Kidney capillary endothelial cell (primary cell): ENCODE measurements around the gene MBD1.
"Not testable (repeated sequence)": the region's sequence is repeated elsewhere in the genome, so short reads cannot be mapped to it uniquely, and the experiment has no call there.

Experiments used
- DNase-seq: peaks from one replicate; pipeline ENCODE4 v3.0.0-alpha.2; 2018; ENCODE audit warnings: low spot score

Gene MBD1

GRCh38 chr18:50273203-50274043 is 7.9 kb downstream of the MBD1 start:
- DNase-seq, result no peak

GRCh38 chr18:50272568-50272967 is 8.8 kb downstream of the MBD1 start:
- DNase-seq, result no peak

DNA sequence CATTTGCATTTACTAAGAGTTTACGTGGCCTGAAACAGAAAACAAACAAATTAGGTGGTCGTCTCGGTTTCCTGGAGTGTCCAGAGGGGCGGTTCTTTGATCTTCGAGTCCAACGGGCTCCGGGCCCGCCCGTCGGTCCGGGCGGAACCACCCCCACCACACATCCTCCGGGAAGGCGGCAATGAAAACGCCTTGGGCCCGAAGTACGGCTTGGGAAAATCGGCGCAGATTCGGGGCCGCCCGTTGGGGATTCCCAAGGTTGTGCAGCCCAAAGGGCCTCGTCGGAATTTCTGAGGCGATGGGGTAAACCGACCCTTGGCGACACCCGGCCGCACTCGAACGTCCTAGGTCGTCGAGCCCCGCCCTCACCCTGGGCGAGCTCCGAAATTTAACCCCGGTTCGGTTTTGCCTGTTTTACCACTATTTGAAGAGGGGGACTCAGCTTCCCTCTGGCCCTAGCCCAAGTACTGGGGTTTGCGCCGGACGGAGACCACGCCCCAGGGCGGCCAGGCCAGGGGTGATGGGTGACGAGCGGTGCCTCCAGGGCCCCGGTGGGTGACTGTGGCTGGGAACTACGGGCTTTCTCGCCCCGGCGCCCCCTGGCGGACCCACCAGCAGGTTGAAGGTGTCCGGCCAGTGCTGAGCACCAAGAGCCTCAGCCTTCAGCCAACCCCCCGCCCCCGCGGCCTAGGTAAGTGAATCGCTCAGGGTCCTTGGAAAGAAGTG is 13.1 kb downstream of the MBD1 start:
- DNase-seq, result peak; percentile 76

DNA sequence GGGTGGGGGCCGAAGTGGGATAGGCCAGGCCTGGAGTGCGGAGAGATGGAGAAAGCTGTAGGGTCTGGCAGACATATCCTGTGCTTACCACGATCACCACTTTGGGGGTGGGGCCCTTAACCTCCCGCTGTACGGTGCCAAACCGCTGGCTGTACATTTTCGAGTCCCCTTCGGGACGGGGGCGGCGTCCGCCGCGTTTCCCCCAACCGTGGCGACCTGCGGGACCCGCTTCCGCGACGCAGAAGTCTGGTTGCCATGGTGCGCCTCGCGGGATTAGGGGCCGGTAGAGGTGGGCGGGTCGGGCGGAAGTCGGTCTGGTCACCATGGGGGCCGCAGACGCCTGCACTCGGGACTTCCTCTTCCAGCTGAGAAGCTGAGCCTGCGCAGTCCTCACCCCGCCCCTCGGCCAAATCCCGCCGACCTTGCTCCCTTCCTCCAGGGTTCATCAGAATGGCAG is 15.0 kb downstream of the MBD1 start, which contains the start of gene CFAP53:
TSS of gene CFAP53 (minus strand) at position 248 of the 457 bp plus-strand sequence. CDS start at position 157, 91 bp downstream.
- peak; percentile 89 for DNase-seq

GRCh38 chr18:50262977-50263376 is 18.3 kb downstream of the MBD1 start:
- no peak for DNase-seq

DNA sequence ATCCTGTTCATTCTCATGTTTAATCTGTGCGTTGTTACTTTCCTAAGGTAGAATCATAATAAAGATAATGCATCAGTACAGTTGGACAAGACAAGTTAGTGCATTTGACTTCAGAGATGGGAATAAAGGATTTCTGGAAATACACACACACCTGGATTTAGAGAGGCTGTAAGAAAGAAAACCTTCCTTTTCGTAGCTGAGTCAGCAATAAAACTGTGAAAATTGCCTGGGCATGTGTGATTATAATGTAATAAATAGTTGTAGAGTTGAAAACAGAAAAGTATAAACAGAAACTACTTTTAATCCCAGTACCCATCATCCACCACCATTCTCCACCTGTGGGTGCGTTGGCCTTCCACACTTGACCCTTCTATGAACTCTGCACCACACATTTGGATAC is 30.4 kb downstream of the MBD1 start:
- DNase-seq, result no peak

GRCh38 chr18:50249576-50249975 is 31.7 kb downstream of the MBD1 start:
- DNase-seq, result no peak

- DNase-seq, result no peak
Observed at GRCh38 chr18:50247561-50247960, 33.8 kb downstream of the MBD1 start.

GRCh38 chr18:50241768-50242167 is 39.6 kb downstream of the MBD1 start:
- DNase-seq, result not testable (repeated sequence)

DNA sequence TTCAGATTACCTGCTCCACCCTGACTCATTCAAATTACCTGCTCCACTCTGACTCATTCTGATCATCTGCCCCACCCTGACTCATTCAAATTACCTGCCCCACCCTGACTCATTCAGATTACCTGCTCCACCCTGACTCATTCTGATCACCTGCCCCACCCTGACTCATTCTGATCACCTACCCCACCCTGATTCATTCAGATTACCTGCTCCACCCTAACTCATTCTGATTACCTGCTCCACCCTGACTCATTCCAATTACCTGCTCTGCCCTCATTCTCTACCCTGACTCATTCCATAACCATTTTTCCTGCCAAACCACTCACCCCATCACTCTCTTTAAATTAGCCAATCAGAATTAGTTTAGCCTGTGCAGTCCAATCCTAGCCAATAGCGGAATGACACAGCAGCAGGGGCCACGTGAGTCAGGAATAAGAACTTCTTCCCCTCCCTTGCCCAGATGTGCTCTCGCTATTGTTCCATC is 41.2 kb downstream of the MBD1 start:
- DNase-seq, result no peak

DNA sequence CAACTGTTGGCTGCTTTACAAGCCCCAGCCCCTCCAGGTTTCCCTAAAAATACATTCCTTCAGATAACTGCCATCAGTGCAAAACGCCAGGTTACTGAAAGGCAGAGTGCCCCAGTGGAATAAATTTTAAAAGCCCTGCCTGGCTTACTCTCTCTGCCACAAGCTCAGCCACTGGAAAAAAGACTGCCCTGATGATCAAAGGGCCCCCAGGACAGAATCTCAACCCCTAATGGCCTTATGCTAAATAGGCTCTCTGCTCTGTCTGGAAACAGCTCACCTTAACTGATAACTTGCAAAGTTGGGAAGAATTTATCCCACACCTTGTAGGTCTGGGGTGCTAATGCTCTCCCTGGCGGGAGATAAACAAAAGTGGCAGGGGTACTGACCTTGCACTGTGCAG is 48.9 kb downstream of the MBD1 start:
- no peak for DNase-seq

DNA sequence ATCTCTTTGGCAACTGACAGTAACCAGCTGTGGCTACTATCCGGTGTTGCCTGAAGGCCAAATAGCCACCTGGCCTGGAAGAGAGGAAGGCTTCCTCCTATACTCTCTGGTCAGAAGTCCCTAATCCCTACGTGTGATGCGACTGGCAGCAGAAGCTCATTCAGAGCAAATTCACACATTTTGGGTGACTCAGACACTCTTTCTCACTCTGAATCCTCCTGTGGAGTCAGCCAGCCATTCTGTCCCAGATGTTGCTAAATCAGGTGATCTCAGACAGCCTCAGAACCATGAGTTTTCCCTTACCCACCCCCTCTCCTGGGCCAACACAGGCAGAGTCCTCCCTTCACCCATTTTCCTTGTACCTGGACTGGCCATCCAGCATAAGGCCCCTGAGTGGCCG is 49.7 kb downstream of the MBD1 start:
- no peak for DNase-seq

- DNase-seq, result not testable (repeated sequence)
Observed at GRCh38 chr18:50220249-50220648, 61.1 kb downstream of the MBD1 start.
